Right atrium auricular region (tissue), 2 donors: Measurements from ENCODE around the gene LAPTM5. TPM values are rescaled to one million over a fixed set of nuclear protein-coding genes. Genes with fewer than 3 reads are reported as not detected.

Experiments used
- DNase-seq: peaks from one replicate; pipeline ENCODE4 v3.0.0-alpha.2; 2019; ENCODE audit warnings: low spot score
- H3K27ac ChIP-seq, 2 donors: fragments of 200-600 bp; sonication (generic); 1 replicate in 1 of 2; 2 replicates in 1 of 2; pipeline ENCODE4 v1.5.1; 2016 to 2019
- H3K27me3 ChIP-seq, 2 donors: fragments of 200-600 bp; sonication (generic); one replicate each; pipeline versions ENCODE4 v1.5.1 to v1.6.0; 2017 to 2019
- H3K36me3 ChIP-seq: fragments of 200-600 bp; sonication (generic); one replicate; pipeline ENCODE4 v1.5.1; 2016
- H3K4me1 ChIP-seq, 2 donors: fragments of 200-600 bp; sonication (generic); one replicate each; pipeline versions ENCODE4 v1.5.1 to v1.6.0; 2017 to 2019
- H3K4me3 ChIP-seq, 2 donors: fragments of 200-600 bp; sonication (generic); 1 replicate in 1 of 2; 2 replicates in 1 of 2; pipeline ENCODE4 v1.5.1; 2017 to 2019; ENCODE audit warnings: mild to moderate bottlenecking in 1 of 2, moderate library complexity in 1 of 2
- H3K9me3 ChIP-seq, 2 donors: fragments of 200-600 bp; sonication (generic); one replicate each; pipeline ENCODE4 v1.5.1; 2019
- CTCF ChIP-seq, 2 donors: fragments of 200-600 bp; sonication (generic); IDR thresholded peaks; one replicate each; pipeline ENCODE4 v1.5.1; 2019; ENCODE audit warnings: antibody characterized with exemption in 2 of 2
- total RNA-seq, 2 donors: library from RNA; depleted of rRNA; stranded (reverse); fragments of >200 nt; gene quantifications; one replicate each; pipeline ENCODE4 v1.1.0, GENCODE V29; 2016

LAPTM5 gene
- total RNA-seq, 2 donors from 2014 or later: 17.4 to 62.8 TPM

GRCh38 chr1:30788580-30789387, 31.2 kb upstream of the LAPTM5 start:
- no peaks in the 10 kb centered on the region for H3K27me3 ChIP-seq
- no peaks in the 10 kb centered on the region for H3K9me3 ChIP-seq
- peaks cover 0 to 5% of the 10 kb centered on the region in 2 donors for H3K4me1 ChIP-seq
- no peak for TF ChIP-seq CTCF (IDR thresholded peaks at IDR 0.05)
- H3K27ac ChIP-seq: no peak overlapping the region
- H3K36me3 ChIP-seq: no peaks in the 10 kb centered on the region
- no peak overlapping the region for H3K4me3 ChIP-seq
- no peak for DNase-seq

- no peak overlapping the region for H3K4me3 ChIP-seq
- no peaks in the 10 kb centered on the region for H3K9me3 ChIP-seq
- H3K27me3 ChIP-seq: no peaks in the 10 kb centered on the region
- H3K4me1 ChIP-seq: peaks cover 0 to 5% of the 10 kb centered on the region in 2 donors
- H3K27ac ChIP-seq: no peak overlapping the region
- no peak for TF ChIP-seq CTCF (IDR thresholded peaks at IDR 0.05)
- no peaks in the 10 kb centered on the region for H3K36me3 ChIP-seq
- DNase-seq: no peak
Measured at GRCh38 chr1:30787856-30788495, 30.4 kb upstream of the LAPTM5 start.

GRCh38 chr1:30787266-30787665, 29.7 kb upstream of the LAPTM5 start:
- Histone ChIP-seq H3K27me3 (no peaks in the 10 kb centered on the region), H3K36me3 (no peaks in the 10 kb centered on the region), H3K27ac (no peak overlapping the region), H3K4me3 (no peak overlapping the region), H3K4me1 (peaks cover 0 to 11% of the 10 kb centered on the region in 2 donors), H3K9me3 (no peaks in the 10 kb centered on the region)
- TF ChIP-seq CTCF (IDR thresholded peaks at IDR 0.05): no peak
- no peak for DNase-seq

GRCh38 chr1:30786264-30786991, 28.9 kb upstream of the LAPTM5 start:
- H3K36me3 ChIP-seq: no peaks in the 10 kb centered on the region
- no peaks in the 10 kb centered on the region for H3K27me3 ChIP-seq
- H3K4me1 ChIP-seq: peaks cover 0 to 11% of the 10 kb centered on the region in 2 donors
- no peak overlapping the region for H3K4me3 ChIP-seq
- H3K9me3 ChIP-seq: no peaks in the 10 kb centered on the region
- DNase-seq: no peak
- H3K27ac ChIP-seq: no peak overlapping the region
- no peak for TF ChIP-seq CTCF (IDR thresholded peaks at IDR 0.05)

GRCh38 chr1:30785714-30786113, 28.1 kb upstream of the LAPTM5 start:
- Histone ChIP-seq H3K4me1 (peaks cover 0 to 11% of the 10 kb centered on the region in 2 donors), H3K4me3 (no peak overlapping the region), H3K27me3 (no peaks in the 10 kb centered on the region), H3K36me3 (no peaks in the 10 kb centered on the region), H3K27ac (no peak overlapping the region), H3K9me3 (no peaks in the 10 kb centered on the region)
- no peak for DNase-seq
- no peak for TF ChIP-seq CTCF (IDR thresholded peaks at IDR 0.05)
